Measurements from ENCODE around the gene GPX2. TPM values are rescaled to one million over a fixed set of nuclear protein-coding genes. Genes with fewer than 3 reads are reported as not detected.

Gene GPX2
- polyA plus RNA-seq, 1 donor from 2014 or later: not detected

- no peaks in the 10 kb centered on the region for H3K27me3 ChIP-seq (ENCODE audit: insufficient read depth, low read depth, low read length)
- H3K9me2 ChIP-seq (ENCODE audit: insufficient read depth, low read length): no peaks in the 10 kb centered on the region
- H2AFZ ChIP-seq (ENCODE audit: low read depth, low read length): peak overlapping the region; percentile 89
- peak overlapping the region; percentile 81 for H3K4me2 ChIP-seq (ENCODE audit: low read length)
- H3K27ac ChIP-seq (ENCODE audit: low read length): peak overlapping the region; percentile 89
- peaks cover 17% of the 10 kb centered on the region for H3K79me2 ChIP-seq (replicated peaks; ENCODE audit: insufficient read depth, low read length)
- peak overlapping the region; percentile 98 for H3K9ac ChIP-seq (ENCODE audit: low read length)
- H4K20me1 ChIP-seq (ENCODE audit: insufficient read depth): no peaks in the 10 kb centered on the region
- no peak for TF ChIP-seq EZH2 (IDR thresholded peaks at IDR 0.05; ENCODE audit: borderline replicate concordance, insufficient read depth, low read length, poor library complexity, severe bottlenecking)
- TF ChIP-seq EP300 (conservative IDR thresholded peaks at IDR 0.05; ENCODE audit: poor library complexity, severe bottlenecking): no peak
- no peak for TF ChIP-seq SMC3 (conservative IDR thresholded peaks at IDR 0.05; ENCODE audit: poor library complexity)
- no peak for TF ChIP-seq CTCF (IDR thresholded peaks at IDR 0.05; ENCODE audit: poor library complexity, severe bottlenecking)
- no peak for TF ChIP-seq TAF1 (IDR thresholded peaks at IDR 0.05; ENCODE audit: low read depth)
- TF ChIP-seq RAD21 (conservative IDR thresholded peaks at IDR 0.05): no peak
- TF ChIP-seq MXI1 (conservative IDR thresholded peaks at IDR 0.05; ENCODE audit: poor library complexity, severe bottlenecking): no peak
- no peak for TF ChIP-seq POLR2AphosphoS5 (IDR thresholded peaks at IDR 0.05)
- no peak for TF ChIP-seq REST (IDR thresholded peaks at IDR 0.05; ENCODE audit: borderline replicate concordance)
- H3K4me3 ChIP-seq (ENCODE audit: low read length): peak overlapping the region; percentile 81
- H3K36me3 ChIP-seq (ENCODE audit: insufficient read depth, low read length): no peaks in the 10 kb centered on the region
- H3K9me3 ChIP-seq (ENCODE audit: low read length): no peaks in the 10 kb centered on the region
- H3F3A ChIP-seq (ENCODE audit: insufficient read depth, low read length, poor library complexity, severe bottlenecking): no peaks in the 10 kb centered on the region
Observed at GRCh38 chr14:64915029-64915424, 27.5 kb downstream of the GPX2 start.

- H3K9me2 ChIP-seq (ENCODE audit: insufficient read depth, low read length): no peaks in the 10 kb centered on the region
- H3K36me3 ChIP-seq (ENCODE audit: insufficient read depth, low read length): no peaks in the 10 kb centered on the region
- peak; percentile 100 for TF ChIP-seq POLR2AphosphoS5 (IDR thresholded peaks at IDR 0.05)
- no peak for TF ChIP-seq CTCF (IDR thresholded peaks at IDR 0.05; ENCODE audit: poor library complexity, severe bottlenecking)
- no peak for TF ChIP-seq EZH2 (IDR thresholded peaks at IDR 0.05; ENCODE audit: borderline replicate concordance, insufficient read depth, low read length, poor library complexity, severe bottlenecking)
- peak; percentile 44 for TF ChIP-seq EP300 (conservative IDR thresholded peaks at IDR 0.05; ENCODE audit: poor library complexity, severe bottlenecking)
- no peak for TF ChIP-seq RAD21 (conservative IDR thresholded peaks at IDR 0.05)
- TF ChIP-seq TAF1 (IDR thresholded peaks at IDR 0.05; ENCODE audit: low read depth): peak; percentile 91
- TF ChIP-seq MXI1 (conservative IDR thresholded peaks at IDR 0.05; ENCODE audit: poor library complexity, severe bottlenecking): peak; percentile 85
- no peak for TF ChIP-seq SMC3 (conservative IDR thresholded peaks at IDR 0.05; ENCODE audit: poor library complexity)
- peak; percentile 94 for TF ChIP-seq REST (IDR thresholded peaks at IDR 0.05; ENCODE audit: borderline replicate concordance)
- peak within 1 kb of the TSS; percentile 89 for H3K27ac ChIP-seq (ENCODE audit: low read length)
- peak within 1 kb of the TSS; percentile 89 for H2AFZ ChIP-seq (ENCODE audit: low read depth, low read length)
- peaks cover 17% of the 10 kb centered on the region for H3K79me2 ChIP-seq (replicated peaks; ENCODE audit: insufficient read depth, low read length)
- H4K20me1 ChIP-seq (ENCODE audit: insufficient read depth): no peaks in the 10 kb centered on the region
- H3K4me3 ChIP-seq (ENCODE audit: low read length): peak within 1 kb of the TSS; percentile 81
- H3K27me3 ChIP-seq (ENCODE audit: insufficient read depth, low read depth, low read length): no peaks in the 10 kb centered on the region
- no peaks in the 10 kb centered on the region for H3K9me3 ChIP-seq (ENCODE audit: low read length)
- H3K4me2 ChIP-seq (ENCODE audit: low read length): peak within 1 kb of the TSS; percentile 81
- H3F3A ChIP-seq (ENCODE audit: insufficient read depth, low read length, poor library complexity, severe bottlenecking): no peaks in the 10 kb centered on the region
- peak within 1 kb of the TSS; percentile 98 for H3K9ac ChIP-seq (ENCODE audit: low read length)
Observed at GRCh38 chr14:64914237-64915028, 28.1 kb downstream of the GPX2 start, which contains the start of gene CHURC1. TSS of gene CHURC1 (plus strand) at chr14:64914455. CDS start at chr14:64914496, 41 bp downstream.
